GM12865 (cell line): ENCODE results near the gene JUP.

ENCODE experiments used
- DNase-seq: peaks from one replicate; pipeline ENCODE4 v3.0.0; 2010; ENCODE audit warnings: low read depth
- H3K4me3 ChIP-seq: 2 replicates; pipeline ENCODE4 v1.5.1; 2011; ENCODE audit warnings: mild to moderate bottlenecking, low read depth, low read length, control low read depth
- TF ChIP-seq, protein P1 (sequence below): IDR thresholded peaks from 2 replicates; pipeline ENCODE4 v1.5.1; 2011; ENCODE audit warnings: low read length, control low read depth, low read depth, inconsistent platforms; ENCODE audit not compliant: insufficient read depth; ENCODE audit errors: missing control alignments

The JUP gene

DNA sequence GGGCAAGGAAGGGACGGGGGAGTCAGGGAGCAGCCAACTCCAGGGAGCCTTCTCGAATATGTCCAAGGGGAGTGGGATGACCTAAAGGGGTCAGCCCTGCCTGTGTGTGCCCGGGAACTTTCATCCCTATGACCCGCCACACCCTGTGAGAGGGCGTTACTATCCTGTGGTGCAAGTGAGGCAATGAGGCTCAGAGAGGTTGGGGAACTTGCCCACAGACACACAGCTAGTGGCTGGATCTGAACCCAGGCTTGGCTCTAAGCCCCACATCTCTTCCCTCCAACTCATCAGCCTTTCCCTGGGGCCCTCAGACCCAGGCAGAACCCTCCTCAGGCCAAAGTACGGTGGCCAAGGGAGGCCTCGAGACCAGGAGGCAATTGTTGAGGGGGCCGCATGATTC, 23.2 kb downstream of the JUP start:
- TF ChIP-seq, protein P1, sequence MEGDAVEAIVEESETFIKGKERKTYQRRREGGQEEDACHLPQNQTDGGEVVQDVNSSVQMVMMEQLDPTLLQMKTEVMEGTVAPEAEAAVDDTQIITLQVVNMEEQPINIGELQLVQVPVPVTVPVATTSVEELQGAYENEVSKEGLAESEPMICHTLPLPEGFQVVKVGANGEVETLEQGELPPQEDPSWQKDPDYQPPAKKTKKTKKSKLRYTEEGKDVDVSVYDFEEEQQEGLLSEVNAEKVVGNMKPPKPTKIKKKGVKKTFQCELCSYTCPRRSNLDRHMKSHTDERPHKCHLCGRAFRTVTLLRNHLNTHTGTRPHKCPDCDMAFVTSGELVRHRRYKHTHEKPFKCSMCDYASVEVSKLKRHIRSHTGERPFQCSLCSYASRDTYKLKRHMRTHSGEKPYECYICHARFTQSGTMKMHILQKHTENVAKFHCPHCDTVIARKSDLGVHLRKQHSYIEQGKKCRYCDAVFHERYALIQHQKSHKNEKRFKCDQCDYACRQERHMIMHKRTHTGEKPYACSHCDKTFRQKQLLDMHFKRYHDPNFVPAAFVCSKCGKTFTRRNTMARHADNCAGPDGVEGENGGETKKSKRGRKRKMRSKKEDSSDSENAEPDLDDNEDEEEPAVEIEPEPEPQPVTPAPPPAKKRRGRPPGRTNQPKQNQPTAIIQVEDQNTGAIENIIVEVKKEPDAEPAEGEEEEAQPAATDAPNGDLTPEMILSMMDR, result no peak
- no peak for DNase-seq
- H3K4me3 ChIP-seq, result no peak overlapping the region

DNA sequence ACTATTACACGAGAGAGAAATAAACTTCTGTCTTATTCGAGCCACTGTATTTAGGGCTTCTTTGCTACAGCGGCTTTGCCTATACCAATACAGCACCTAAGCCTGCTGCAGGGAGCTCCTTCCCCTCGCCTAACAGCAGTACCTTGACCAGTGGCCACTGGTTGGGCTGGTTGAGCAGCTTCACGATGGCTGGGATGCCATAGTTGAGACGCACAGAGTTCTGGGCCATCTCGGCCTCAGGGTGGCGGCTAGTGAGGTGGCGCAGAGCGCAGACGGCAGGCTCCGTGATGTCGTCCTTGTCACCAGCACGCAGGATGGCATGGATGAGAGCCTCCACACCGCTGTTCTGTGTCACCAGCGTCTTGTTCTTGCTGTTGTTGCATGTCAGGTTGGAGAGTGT, 23.7 kb downstream of the JUP start:
- TF ChIP-seq, protein P1, result no peak

DNA sequence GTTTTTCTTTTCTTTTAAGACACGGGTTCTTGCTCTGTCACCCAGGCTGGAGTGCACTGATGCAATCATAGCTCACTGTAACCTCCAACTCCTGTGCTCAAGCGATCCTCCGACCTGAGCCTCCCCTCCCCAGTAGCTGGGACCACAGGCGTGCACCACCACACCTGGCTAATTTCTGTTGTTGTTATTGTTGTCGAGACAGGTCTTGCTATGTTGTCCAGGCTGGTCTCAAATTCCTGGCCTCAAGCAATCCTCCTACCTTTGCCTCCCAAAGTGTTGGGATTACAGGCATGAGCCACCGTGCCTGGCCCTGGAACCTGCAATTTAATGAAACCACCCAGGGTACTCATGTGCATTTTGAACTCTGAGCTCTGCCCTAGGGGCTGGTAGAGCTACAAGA, 24.1 kb downstream of the JUP start:
- TF ChIP-seq, protein P1, result no peak
- no peak for DNase-seq
- no peak overlapping the region for H3K4me3 ChIP-seq

More for the DNA sequence above, 23.7 kb downstream of the JUP start:
- DNase-seq, result no peak
- no peak overlapping the region for H3K4me3 ChIP-seq

DNA sequence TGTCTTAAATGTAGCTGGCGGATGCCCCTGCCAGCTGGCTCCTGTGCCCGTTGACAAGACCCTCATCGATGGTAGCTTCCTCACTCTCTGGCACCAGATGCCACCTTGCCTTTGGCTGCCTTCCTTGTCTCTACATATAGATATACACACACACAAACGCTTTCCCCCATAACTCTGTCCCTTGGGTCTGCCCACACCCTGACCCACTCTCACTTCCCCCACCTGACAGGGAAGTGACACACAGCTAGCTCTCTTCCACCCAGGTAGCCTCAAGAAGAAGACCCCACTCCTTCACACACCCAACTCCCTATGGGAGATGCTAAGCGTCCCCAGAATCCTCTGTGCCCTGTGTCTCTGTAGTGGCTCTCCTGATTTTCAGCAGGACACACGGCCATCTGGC, 25.6 kb downstream of the JUP start:
- H3K4me3 ChIP-seq, result no peak overlapping the region
- DNase-seq, result no peak
- TF ChIP-seq, protein P1, result no peak

DNA sequence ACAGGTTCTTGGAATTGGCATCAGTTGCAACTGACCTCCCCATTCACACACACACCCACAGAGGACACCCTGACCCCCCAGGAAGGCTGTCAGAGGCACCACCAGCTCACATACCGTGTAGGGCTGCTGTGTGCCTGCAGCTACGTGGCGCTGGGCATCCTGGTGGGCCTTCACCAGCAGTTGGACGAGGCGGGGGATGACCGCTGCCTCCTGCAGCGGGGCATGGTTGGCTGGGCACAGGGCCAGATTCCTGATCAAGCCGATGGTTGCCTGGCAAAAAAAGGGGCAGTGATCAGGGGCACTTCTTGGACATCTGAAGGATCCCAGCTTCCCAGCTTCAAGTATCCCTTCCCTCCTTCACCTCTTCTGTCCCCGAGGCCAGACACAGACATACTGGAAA, 27.9 kb downstream of the JUP start:
- TF ChIP-seq, protein P1, result no peak
- DNase-seq, result no peak
- H3K4me3 ChIP-seq, result no peak overlapping the region

DNA sequence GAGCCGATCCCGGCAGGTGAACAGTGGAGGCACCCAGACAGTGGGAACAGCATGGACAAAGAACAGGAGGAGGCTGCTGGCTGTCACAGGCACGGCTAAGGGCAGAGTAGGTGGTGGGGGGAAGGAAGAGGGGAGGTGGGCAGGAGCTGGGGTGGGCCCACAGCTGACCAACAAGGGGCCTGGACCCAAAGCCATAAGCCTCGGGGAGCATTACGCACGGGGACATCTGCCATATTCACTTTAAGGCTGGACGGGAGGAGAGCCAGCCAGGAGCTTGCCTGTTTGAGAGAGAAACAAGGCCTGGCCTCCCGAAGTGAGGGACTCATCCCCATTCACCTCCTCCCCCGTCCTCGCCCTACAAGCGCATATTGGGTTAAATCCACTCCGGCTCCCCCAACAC, 32.4 kb downstream of the JUP start:
- H3K4me3 ChIP-seq, result no peak overlapping the region
- no peak for DNase-seq
- TF ChIP-seq, protein P1, result no peak

DNA sequence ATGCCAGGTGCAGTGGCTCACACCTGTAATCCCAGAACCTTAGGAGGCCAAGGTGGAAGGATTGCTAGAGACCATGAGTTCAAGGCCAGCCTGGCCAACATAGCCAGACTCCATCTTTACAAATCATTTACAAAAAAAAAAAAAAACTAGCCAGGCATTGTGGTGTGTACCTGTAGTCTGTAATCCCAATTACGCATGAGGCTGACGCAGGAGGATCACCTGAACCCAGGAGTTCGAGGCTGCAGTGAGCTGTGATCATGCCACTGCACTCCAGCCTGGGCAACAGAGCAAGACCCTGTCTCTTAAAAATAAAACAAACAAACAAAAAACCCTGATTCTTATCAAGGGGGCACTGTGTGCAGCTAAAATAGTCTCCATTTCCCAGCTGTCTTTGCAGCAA, 35.2 kb downstream of the JUP start:
- DNase-seq, result no peak
- TF ChIP-seq, protein P1, result no peak
- no peak overlapping the region for H3K4me3 ChIP-seq
